Measurements from ENCODE around the gene CCHCR1. TPM values are rescaled to one million over a fixed set of nuclear protein-coding genes. Genes with fewer than 3 reads are reported as not detected.

CCHCR1 gene
- total RNA-seq, 1 donor from 2014 or later, result 21.7 TPM

GRCh38 chr6:31103136-31103535, 54.5 kb downstream of the CCHCR1 start:
- no peak overlapping the region for H3K4me3 Mint-ChIP-seq (ENCODE audit: unreplicated experiment)
- H3K9me3 Mint-ChIP-seq (ENCODE audit: unreplicated experiment), result no peaks in the 10 kb centered on the region
- DNase-seq (ENCODE audit: low spot score), result no peak
- H3K4me1 Mint-ChIP-seq (ENCODE audit: unreplicated experiment), result no peaks in the 10 kb centered on the region
- H3K27ac Mint-ChIP-seq (ENCODE audit: unreplicated experiment), result no peak overlapping the region
- no peaks in the 10 kb centered on the region for H3K27me3 Mint-ChIP-seq (ENCODE audit: unreplicated experiment)
- no peak for TF ChIP-seq CTCF (IDR thresholded peaks at IDR 0.05; ENCODE audit: unreplicated experiment)
- H3K36me3 Mint-ChIP-seq (ENCODE audit: low read depth, unreplicated experiment), result no peaks in the 10 kb centered on the region

DNA sequence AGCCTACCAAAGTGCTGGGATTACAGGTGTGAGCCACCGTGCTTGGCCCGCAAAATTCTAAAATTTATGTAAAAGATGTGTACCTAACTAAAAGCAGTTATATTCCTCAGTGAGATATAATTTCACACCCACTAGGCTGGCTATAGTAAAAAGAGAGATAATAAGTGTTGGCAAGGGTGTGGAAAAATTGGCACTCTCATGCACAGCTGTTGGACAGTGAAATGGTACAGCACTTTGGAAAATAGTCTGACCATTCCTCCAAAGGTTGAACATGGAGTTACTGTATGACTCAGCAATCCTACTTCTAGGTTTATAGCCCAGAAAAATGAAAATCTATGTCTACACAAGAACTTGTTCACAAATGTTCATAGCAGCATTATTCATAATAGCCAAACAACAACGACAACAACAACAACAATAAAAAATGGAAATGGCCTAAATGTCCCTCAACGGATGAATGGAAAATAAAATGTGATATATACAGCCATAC, 59.1 kb downstream of the CCHCR1 start:
- no peak for TF ChIP-seq CTCF (IDR thresholded peaks at IDR 0.05; ENCODE audit: unreplicated experiment)
- Mint-ChIP-seq H3K27me3 (ENCODE audit: unreplicated experiment) (no peaks in the 10 kb centered on the region), H3K9me3 (ENCODE audit: unreplicated experiment) (no peaks in the 10 kb centered on the region), H3K4me3 (ENCODE audit: unreplicated experiment) (no peak overlapping the region), H3K27ac (ENCODE audit: unreplicated experiment) (no peak overlapping the region), H3K36me3 (ENCODE audit: low read depth, unreplicated experiment) (no peaks in the 10 kb centered on the region), H3K4me1 (ENCODE audit: unreplicated experiment) (peaks cover 21% of the 10 kb centered on the region)
- DNase-seq (ENCODE audit: low spot score), result no peak

DNA sequence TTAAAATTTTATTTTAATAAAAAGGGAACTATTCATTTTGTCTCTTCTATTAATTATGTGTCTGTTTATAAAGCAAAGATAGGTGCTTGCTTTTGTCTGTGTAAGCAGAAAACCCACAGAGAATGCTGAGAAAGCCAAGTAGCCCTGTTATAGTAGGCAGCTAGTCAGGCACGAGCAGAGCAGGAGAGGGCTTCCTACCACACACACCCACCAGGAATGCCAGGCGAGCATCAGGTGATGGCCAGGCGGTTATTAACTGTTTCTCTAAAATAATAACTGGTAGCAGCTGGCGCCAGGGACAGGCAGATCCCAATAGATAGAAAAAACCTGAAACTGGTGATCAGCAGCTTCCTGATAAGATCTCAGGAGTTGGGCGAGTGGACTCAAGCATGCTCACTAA, 60.9 kb downstream of the CCHCR1 start:
- H3K4me3 Mint-ChIP-seq (ENCODE audit: unreplicated experiment), result no peak overlapping the region
- TF ChIP-seq CTCF (IDR thresholded peaks at IDR 0.05; ENCODE audit: unreplicated experiment), result no peak

DNA sequence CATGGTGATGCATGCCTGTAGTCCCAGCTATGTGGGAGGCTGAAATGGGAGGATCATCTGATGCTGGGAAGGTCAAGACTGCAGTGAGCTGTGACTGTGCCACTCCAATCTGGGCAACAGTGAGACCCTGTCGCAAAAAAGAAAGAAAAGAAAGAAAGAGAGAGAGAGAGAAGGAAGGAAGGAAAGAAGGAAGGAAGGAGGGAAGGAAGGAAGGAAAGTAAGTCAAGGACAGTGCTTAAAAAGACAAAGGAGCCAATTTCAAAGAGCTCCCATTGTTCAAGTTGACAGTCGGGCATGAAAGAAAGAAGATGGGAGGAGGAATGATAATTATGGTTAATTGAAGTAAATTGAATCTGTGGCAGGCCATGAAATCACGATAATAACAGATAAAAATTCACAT, 61.4 kb downstream of the CCHCR1 start:
- no peaks in the 10 kb centered on the region for H3K36me3 Mint-ChIP-seq (ENCODE audit: low read depth, unreplicated experiment)
- H3K27ac Mint-ChIP-seq (ENCODE audit: unreplicated experiment), result no peak overlapping the region
- no peak for DNase-seq (ENCODE audit: low spot score)
- no peaks in the 10 kb centered on the region for H3K27me3 Mint-ChIP-seq (ENCODE audit: unreplicated experiment)
- no peak for TF ChIP-seq CTCF (IDR thresholded peaks at IDR 0.05; ENCODE audit: unreplicated experiment)
- no peaks in the 10 kb centered on the region for H3K9me3 Mint-ChIP-seq (ENCODE audit: unreplicated experiment)
- no peak overlapping the region for H3K4me3 Mint-ChIP-seq (ENCODE audit: unreplicated experiment)
- peaks cover 24% of the 10 kb centered on the region for H3K4me1 Mint-ChIP-seq (ENCODE audit: unreplicated experiment)

More for the DNA sequence above, 60.9 kb downstream of the CCHCR1 start:
- no peaks in the 10 kb centered on the region for H3K27me3 Mint-ChIP-seq (ENCODE audit: unreplicated experiment)
- no peak for DNase-seq (ENCODE audit: low spot score)
- no peaks in the 10 kb centered on the region for H3K9me3 Mint-ChIP-seq (ENCODE audit: unreplicated experiment)
- peaks cover 24% of the 10 kb centered on the region for H3K4me1 Mint-ChIP-seq (ENCODE audit: unreplicated experiment)
- no peaks in the 10 kb centered on the region for H3K36me3 Mint-ChIP-seq (ENCODE audit: low read depth, unreplicated experiment)
- no peak overlapping the region for H3K27ac Mint-ChIP-seq (ENCODE audit: unreplicated experiment)

DNA sequence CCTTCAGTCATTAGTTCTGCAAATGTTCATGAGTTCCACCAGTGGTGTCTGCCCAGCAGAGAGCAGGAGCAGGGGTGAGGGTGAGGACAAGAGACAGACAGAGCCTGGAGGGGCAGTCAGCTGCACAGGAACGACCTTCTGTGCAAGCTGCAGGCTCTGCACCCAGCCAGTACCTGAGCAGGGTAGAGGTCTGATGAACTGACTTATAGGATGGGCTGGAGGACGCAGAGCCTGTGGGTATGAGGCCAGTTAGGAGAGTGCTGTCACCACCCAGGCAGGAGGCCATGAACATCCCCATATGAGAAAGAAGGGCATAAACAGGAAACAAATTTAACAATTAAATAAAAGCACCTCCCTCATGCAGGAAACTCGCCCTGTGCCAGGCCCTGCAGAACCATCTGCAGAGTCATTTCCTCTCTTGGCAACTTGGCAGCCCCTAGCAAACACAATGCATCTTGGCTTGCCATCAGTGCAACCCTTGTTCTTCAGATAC, 63.2 kb downstream of the CCHCR1 start:
- peak overlapping the region; percentile 8 for H3K27ac Mint-ChIP-seq (ENCODE audit: unreplicated experiment)
- H3K27me3 Mint-ChIP-seq (ENCODE audit: unreplicated experiment), result no peaks in the 10 kb centered on the region
- no peaks in the 10 kb centered on the region for H3K9me3 Mint-ChIP-seq (ENCODE audit: unreplicated experiment)
- DNase-seq (ENCODE audit: low spot score), result no peak
- H3K4me3 Mint-ChIP-seq (ENCODE audit: unreplicated experiment), result no peak overlapping the region
- peaks cover 24% of the 10 kb centered on the region for H3K4me1 Mint-ChIP-seq (ENCODE audit: unreplicated experiment)
- TF ChIP-seq CTCF (IDR thresholded peaks at IDR 0.05; ENCODE audit: unreplicated experiment), result no peak
- no peaks in the 10 kb centered on the region for H3K36me3 Mint-ChIP-seq (ENCODE audit: low read depth, unreplicated experiment)
